Measurements from ENCODE around the gene CDKAL1. TPM values are rescaled to one million over a fixed set of nuclear protein-coding genes. Genes with fewer than 3 reads are reported as not detected.

Gene CDKAL1
- total and polyA plus RNA-seq, 10 of the 15 experiments (the other 5 are each of a cell fraction or from before 2014, with no cell fraction given) = 10.7 to 26.9 (median 17.3) TPM

DNA sequence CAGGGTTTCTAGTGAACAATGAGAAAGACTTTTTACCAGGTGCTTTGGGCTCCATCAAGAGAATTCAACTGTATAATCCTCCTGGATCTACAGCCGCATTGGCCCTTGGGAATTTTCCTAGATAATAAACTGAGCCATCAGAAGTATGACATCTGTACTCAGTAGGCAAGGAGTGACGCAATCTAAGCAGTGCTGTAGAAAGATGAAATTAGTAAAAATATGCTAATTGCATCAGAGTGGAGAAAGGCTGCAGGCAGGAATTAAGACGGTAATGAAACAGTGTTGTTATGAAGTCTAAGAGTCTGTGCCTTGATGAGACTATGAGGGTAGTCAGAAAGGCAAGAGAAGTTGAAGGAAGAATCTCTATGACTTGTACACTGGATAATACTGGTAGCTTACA is 551.4 kb downstream of the CDKAL1 start:
- SMC1A ChIA-PET (ENCODE audit: uncharacterized antibody, unreplicated experiment) = interaction anchor here (1.0 kb wide), 1 partner anchor 179 kb away, joined by 3 read pairs; no protein-coding TSS in a partner anchor

More for the DNA sequence above, 551.4 kb downstream of the CDKAL1 start:
- Histone ChIP-seq H3K27me3 (replicated peaks in 1 of 2; ENCODE audit: control insufficient read depth in 2 of 2, insufficient read depth in 2 of 2, low read length in 1 of 2) (no peaks in the 10 kb centered on the region), H3K9ac (ENCODE audit: control insufficient read depth, insufficient read depth, low read length) (no peak overlapping the region), H3K27ac (ENCODE audit: control insufficient read depth, insufficient read depth) (no peak overlapping the region), H3K4me3 (no peak overlapping the region), H4K20me1 (ENCODE audit: control insufficient read depth, insufficient read depth) (no peaks in the 10 kb centered on the region), H3K9me3 (replicated peaks; ENCODE audit: control insufficient read depth, insufficient read depth, low read length) (no peaks in the 10 kb centered on the region), H3K4me1 (ENCODE audit: control insufficient read depth, insufficient read depth, low read length) (no peaks in the 10 kb centered on the region), H2AFZ (ENCODE audit: control insufficient read depth, low read depth, low read length) (no peak overlapping the region), H3K4me2 (ENCODE audit: control insufficient read depth, insufficient read depth) (no peak overlapping the region), H3K79me2 (ENCODE audit: control insufficient read depth, insufficient read depth, low read length) (no peaks in the 10 kb centered on the region), H3K36me3 (ENCODE audit: control insufficient read depth in 2 of 2, insufficient read depth in 2 of 2, low read length in 1 of 2) (no peaks in the 10 kb centered on the region; a peak in 1 of 4 replicates)
- DNase-seq (ENCODE audit: low read depth, low spot score) (no peak), FAIRE-seq (no peak), ATAC-seq (no peak)
- ChIA-PET POLR2A (no interaction called here), CTCF (interaction anchor here (0.9 kb wide), 1 partner anchor 9 kb away, joined by 4 read pairs; no protein-coding TSS in a partner anchor), RAD21 (ENCODE audit: unreplicated experiment) (no interaction called here)
- TF ChIP-seq BHLHE40 (IDR thresholded peaks at IDR 0.05; ENCODE audit: borderline replicate concordance in 1 of 2, low read depth in 2 of 2, low read length in 1 of 2) = no peak
- TF ChIP-seq, protein P1, sequence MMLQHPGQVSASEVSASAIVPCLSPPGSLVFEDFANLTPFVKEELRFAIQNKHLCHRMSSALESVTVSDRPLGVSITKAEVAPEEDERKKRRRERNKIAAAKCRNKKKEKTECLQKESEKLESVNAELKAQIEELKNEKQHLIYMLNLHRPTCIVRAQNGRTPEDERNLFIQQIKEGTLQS (IDR thresholded peaks at IDR 0.05; ENCODE audit: borderline replicate concordance, extremely low read depth, low read depth, low read length) = no peak
- no peak for TF ChIP-seq SUZ12 (IDR thresholded peaks at IDR 0.05; ENCODE audit: unreplicated experiment)
- no peak for TF ChIP-seq YY1 (IDR thresholded peaks at IDR 0.05; ENCODE audit: low read depth, low read length)
- no peak for TF ChIP-seq RCOR1 (conservative IDR thresholded peaks at IDR 0.05; ENCODE audit: low read depth, low read length)
- no peak for TF ChIP-seq PML (IDR thresholded peaks at IDR 0.05; ENCODE audit: low read length)
- TF ChIP-seq SIN3A (IDR thresholded peaks at IDR 0.05; ENCODE audit: low read depth, low read length) = no peak
- no peak for TF ChIP-seq STAT1 (conservative IDR thresholded peaks at IDR 0.05)
- no peak for TF ChIP-seq IKZF2 (IDR thresholded peaks at IDR 0.05)
- TF ChIP-seq, protein P2, sequence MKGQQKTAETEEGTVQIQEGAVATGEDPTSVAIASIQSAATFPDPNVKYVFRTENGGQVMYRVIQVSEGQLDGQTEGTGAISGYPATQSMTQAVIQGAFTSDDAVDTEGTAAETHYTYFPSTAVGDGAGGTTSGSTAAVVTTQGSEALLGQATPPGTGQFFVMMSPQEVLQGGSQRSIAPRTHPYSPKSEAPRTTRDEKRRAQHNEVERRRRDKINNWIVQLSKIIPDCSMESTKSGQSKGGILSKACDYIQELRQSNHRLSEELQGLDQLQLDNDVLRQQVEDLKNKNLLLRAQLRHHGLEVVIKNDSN (IDR thresholded peaks at IDR 0.05; ENCODE audit: borderline replicate concordance, extremely low read length, insufficient read depth, low read depth, low read length) = no peak
- TF ChIP-seq, protein P3, sequence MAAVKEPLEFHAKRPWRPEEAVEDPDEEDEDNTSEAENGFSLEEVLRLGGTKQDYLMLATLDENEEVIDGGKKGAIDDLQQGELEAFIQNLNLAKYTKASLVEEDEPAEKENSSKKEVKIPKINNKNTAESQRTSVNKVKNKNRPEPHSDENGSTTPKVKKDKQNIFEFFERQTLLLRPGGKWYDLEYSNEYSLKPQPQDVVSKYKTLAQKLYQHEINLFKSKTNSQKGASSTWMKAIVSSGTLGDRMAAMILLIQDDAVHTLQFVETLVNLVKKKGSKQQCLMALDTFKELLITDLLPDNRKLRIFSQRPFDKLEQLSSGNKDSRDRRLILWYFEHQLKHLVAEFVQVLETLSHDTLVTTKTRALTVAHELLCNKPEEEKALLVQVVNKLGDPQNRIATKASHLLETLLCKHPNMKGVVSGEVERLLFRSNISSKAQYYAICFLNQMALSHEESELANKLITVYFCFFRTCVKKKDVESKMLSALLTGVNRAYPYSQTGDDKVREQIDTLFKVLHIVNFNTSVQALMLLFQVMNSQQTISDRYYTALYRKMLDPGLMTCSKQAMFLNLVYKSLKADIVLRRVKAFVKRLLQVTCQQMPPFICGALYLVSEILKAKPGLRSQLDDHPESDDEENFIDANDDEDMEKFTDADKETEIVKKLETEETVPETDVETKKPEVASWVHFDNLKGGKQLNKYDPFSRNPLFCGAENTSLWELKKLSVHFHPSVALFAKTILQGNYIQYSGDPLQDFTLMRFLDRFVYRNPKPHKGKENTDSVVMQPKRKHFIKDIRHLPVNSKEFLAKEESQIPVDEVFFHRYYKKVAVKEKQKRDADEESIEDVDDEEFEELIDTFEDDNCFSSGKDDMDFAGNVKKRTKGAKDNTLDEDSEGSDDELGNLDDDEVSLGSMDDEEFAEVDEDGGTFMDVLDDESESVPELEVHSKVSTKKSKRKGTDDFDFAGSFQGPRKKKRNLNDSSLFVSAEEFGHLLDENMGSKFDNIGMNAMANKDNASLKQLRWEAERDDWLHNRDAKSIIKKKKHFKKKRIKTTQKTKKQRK (IDR thresholded peaks at IDR 0.05; ENCODE audit: low read depth, low read length) = no peak
- TF ChIP-seq, protein P4, sequence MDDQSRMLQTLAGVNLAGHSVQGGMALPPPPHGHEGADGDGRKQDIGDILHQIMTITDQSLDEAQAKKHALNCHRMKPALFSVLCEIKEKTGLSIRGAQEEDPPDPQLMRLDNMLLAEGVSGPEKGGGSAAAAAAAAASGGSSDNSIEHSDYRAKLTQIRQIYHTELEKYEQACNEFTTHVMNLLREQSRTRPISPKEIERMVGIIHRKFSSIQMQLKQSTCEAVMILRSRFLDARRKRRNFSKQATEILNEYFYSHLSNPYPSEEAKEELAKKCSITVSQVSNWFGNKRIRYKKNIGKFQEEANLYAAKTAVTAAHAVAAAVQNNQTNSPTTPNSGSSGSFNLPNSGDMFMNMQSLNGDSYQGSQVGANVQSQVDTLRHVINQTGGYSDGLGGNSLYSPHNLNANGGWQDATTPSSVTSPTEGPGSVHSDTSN (IDR thresholded peaks at IDR 0.05; ENCODE audit: insufficient replicate concordance, low read depth, low read length) = no peak
- in situ Hi-C loops (cut with MboI) = no loop called here
- no TSS peak for BruUV-seq (replicated peaks)
- WGBS (ENCODE audit: insufficient coverage, insufficient replicate concordance, low lambda C conversion rate, missing lambda C conversion rate) = 95% methylated on average over 3 of the region's 3 CpGs
- intact Hi-C loops (cut with micrococcal nuclease; ENCODE audit: unreplicated experiment) = no loop called here
